K562 (cell line): ENCODE measurements around the gene IGF1R.

Source experiments
- CREB1 ChIP-seq, 2 experiments: sonication (generic) in 1 of 2; formaldehyde crosslinking in 1 of 2; IDR thresholded peaks; 2 replicates each; pipeline versions ENCODE4 v1.6.1 to v1.8.0; 2012 to 2022; ENCODE audit warnings: inconsistent platforms in 1 of 2, mild to moderate bottlenecking in 1 of 2, missing genetic modification reagents in 1 of 2, moderate library complexity in 1 of 2
- STAG1 ChIP-seq: sonication (generic); formaldehyde crosslinking; IDR thresholded peaks from 2 replicates; pipeline ENCODE4 v1.5.0; 2020; ENCODE audit warnings: missing genetic modification reagents, borderline replicate concordance
- ZNF239 ChIP-seq: fragments of 250-450 bp; sonication (Bioruptor Pico); IDR thresholded peaks from 2 replicates; pipeline ENCODE4 v1.4.0; 2020; ENCODE audit warnings: mild to moderate bottlenecking
- TF ChIP-seq, protein P1 (sequence below): fragments of 450-650 bp; formaldehyde crosslinking; IDR thresholded peaks from 2 replicates; pipeline ENCODE4 v1.4.0; 2022; ENCODE audit warnings: missing genetic modification characterization
- TF ChIP-seq, protein P2 (sequence below): fragments of 450-650 bp; conservative IDR thresholded peaks from 2 replicates; pipeline ENCODE4 v1.6.1; 2016; ENCODE audit warnings: missing genetic modification characterization, low read depth, mild to moderate bottlenecking, control low read depth, missing compliant biosample characterization
- TF ChIP-seq, protein P3 (sequence below): sonication (generic); formaldehyde crosslinking; IDR thresholded peaks from 2 replicates; pipeline ENCODE4 v1.8.1; 2022; ENCODE audit warnings: missing genetic modification reagents

DNA sequence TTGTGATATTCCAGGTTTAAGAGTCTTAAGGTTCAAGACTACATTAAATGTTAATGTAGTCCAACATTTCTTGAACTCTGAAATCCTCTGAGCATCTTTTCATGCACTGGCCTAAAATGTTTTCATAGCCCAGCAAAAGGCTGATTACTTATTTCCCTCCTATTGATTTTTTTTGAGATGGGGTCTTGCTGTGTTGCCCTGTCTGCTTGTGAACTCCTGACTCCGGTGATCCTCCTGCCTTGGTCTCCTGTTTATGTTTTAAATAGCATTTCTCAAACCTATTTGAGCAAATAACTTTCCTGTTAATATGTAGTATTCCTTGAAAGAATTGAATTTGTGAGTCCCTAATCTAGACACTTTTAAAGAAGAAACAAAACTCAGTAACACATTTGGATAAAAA is 133.5 kb downstream of the IGF1R start:
- TF ChIP-seq, protein P1, sequence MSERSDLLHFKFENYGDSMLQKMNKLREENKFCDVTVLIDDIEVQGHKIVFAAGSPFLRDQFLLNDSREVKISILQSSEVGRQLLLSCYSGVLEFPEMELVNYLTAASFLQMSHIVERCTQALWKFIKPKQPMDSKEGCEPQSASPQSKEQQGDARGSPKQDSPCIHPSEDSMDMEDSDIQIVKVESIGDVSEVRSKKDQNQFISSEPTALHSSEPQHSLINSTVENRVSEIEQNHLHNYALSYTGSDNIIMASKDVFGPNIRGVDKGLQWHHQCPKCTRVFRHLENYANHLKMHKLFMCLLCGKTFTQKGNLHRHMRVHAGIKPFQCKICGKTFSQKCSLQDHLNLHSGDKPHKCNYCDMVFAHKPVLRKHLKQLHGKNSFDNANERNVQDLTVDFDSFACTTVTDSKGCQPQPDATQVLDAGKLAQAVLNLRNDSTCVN, result no peak
- TF ChIP-seq STAG1 (CRISPR knock-in tag) (no peak), ZNF239 (no peak), CREB1 (IDR thresholded peaks at IDR 0.05) (no peak), CREB1 (CRISPR knock-in tag; IDR thresholded peaks at IDR 0.05) (no peak)
- TF ChIP-seq, protein P2, sequence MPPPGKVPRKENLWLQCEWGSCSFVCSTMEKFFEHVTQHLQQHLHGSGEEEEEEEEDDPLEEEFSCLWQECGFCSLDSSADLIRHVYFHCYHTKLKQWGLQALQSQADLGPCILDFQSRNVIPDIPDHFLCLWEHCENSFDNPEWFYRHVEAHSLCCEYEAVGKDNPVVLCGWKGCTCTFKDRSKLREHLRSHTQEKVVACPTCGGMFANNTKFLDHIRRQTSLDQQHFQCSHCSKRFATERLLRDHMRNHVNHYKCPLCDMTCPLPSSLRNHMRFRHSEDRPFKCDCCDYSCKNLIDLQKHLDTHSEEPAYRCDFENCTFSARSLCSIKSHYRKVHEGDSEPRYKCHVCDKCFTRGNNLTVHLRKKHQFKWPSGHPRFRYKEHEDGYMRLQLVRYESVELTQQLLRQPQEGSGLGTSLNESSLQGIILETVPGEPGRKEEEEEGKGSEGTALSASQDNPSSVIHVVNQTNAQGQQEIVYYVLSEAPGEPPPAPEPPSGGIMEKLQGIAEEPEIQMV (tag), result no peak
- TF ChIP-seq, protein P3, sequence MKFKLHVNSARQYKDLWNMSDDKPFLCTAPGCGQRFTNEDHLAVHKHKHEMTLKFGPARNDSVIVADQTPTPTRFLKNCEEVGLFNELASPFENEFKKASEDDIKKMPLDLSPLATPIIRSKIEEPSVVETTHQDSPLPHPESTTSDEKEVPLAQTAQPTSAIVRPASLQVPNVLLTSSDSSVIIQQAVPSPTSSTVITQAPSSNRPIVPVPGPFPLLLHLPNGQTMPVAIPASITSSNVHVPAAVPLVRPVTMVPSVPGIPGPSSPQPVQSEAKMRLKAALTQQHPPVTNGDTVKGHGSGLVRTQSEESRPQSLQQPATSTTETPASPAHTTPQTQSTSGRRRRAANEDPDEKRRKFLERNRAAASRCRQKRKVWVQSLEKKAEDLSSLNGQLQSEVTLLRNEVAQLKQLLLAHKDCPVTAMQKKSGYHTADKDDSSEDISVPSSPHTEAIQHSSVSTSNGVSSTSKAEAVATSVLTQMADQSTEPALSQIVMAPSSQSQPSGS (CRISPR knock-in tag), result no peak
